ENCODE measurements around the gene ARID5B.

The ARID5B gene

GRCh38 chr10:61900829-61901792, at the start of gene ARID5B:
Gene ARID5B (plus strand): TSS chr10:61901699. CDS start chr10:61901710, 11 bp downstream.
- H3K27ac ChIP-seq: peak within 1 kb of the TSS; percentile 96
- no peak for TF ChIP-seq ZFX (IDR thresholded peaks at IDR 0.05; ENCODE audit: borderline replicate concordance)
- TF ChIP-seq CTCF (IDR thresholded peaks at IDR 0.05): no peak

- TF ChIP-seq ZFX (IDR thresholded peaks at IDR 0.05; ENCODE audit: borderline replicate concordance) (no peak), CTCF (IDR thresholded peaks at IDR 0.05) (no peak)
- H3K27ac ChIP-seq: no peak overlapping the region
Measured at GRCh38 chr10:61852261-61852660, 49.2 kb upstream of the ARID5B start.

GRCh38 chr10:61855771-61856170, 45.7 kb upstream of the ARID5B start:
- TF ChIP-seq ZFX (IDR thresholded peaks at IDR 0.05; ENCODE audit: borderline replicate concordance): no peak
- TF ChIP-seq CTCF (IDR thresholded peaks at IDR 0.05): no peak
- H3K27ac ChIP-seq: no peak overlapping the region

GRCh38 chr10:61857746-61858145, 43.8 kb upstream of the ARID5B start:
- no peak overlapping the region for H3K27ac ChIP-seq
- TF ChIP-seq ZFX (IDR thresholded peaks at IDR 0.05; ENCODE audit: borderline replicate concordance) (no peak), CTCF (IDR thresholded peaks at IDR 0.05) (no peak)

GRCh38 chr10:61859786-61860185, 41.7 kb upstream of the ARID5B start:
- H3K27ac ChIP-seq: no peak overlapping the region
- TF ChIP-seq ZFX (IDR thresholded peaks at IDR 0.05; ENCODE audit: borderline replicate concordance) (no peak), CTCF (IDR thresholded peaks at IDR 0.05) (no peak)

- no peak overlapping the region for H3K27ac ChIP-seq
- no peak for TF ChIP-seq CTCF (IDR thresholded peaks at IDR 0.05)
Measured at GRCh38 chr10:61860964-61861758, 40.3 kb upstream of the ARID5B start.
